ENCODE measurements around the gene TGFBR3L. TPM values are rescaled to one million over a fixed set of nuclear protein-coding genes. Genes with fewer than 3 reads are reported as not detected.
A peak's percentile ranks its signal among the peaks of the same experiment; 100 is the strongest.
"Not testable (repeated sequence)": the region's sequence is repeated elsewhere in the genome, so short reads cannot be mapped to it uniquely, and the experiment has no call there.

The TGFBR3L gene
- total RNA-seq, 1 donor from 2014 or later: not detected

GRCh38 chr19:7877249-7877836 is 37.3 kb upstream of the TGFBR3L start:
- ATAC-seq (no peak), DNase-seq (ENCODE audit: low spot score) (no peak)
- intact Hi-C loops (cut with DNase I): no loop called here

GRCh38 chr19:7879111-7879807 is 35.4 kb upstream of the TGFBR3L start:
- DNase-seq (ENCODE audit: low spot score) (no peak), ATAC-seq (no peak)
- intact Hi-C loops (cut with DNase I): no loop called here

GRCh38 chr19:7879836-7880235 is 34.8 kb upstream of the TGFBR3L start:
- intact Hi-C loops (cut with DNase I): no loop called here
- ATAC-seq (no peak), DNase-seq (ENCODE audit: low spot score) (no peak)

DNA sequence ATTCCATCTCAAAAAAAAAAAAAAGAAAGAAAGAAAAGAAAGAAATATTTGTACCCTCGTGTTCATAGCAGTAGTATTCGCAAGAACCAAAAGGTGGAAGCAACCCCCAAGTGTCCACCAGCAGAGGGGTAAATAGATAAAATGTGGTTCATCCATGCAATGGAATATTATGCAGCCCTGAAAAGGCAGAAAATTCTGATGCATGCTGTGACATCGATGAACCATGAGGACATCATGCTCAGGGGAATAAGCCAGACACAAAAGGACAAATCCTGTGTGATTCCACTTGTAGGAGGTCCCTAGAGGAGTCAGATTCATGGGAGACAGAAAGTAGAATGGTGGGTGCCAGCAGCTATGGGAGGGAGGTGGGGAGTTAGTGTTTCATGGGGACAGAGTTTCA is 32.7 kb upstream of the TGFBR3L start:
- no peak for ATAC-seq
- DNase-seq (ENCODE audit: low spot score): no peak
- intact Hi-C loops (cut with DNase I): no loop called here

DNA sequence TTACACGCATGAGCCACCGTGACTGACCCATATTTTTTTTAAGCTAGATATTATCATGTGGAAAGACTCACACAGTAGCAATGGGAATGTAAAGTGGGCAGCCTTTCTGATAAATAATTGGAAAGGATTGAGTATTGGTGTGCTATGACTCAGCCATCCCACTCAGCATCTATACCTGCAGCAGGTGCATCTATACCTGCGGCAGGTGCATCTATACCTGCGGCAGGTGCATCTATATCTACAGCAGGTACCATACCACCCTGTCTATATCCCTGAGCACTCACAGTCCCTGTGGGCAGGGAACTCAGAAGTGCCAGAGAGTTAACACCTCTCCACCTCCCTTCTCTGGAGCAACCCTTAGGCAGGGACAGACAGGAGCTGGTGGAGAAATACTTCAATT is 31.5 kb upstream of the TGFBR3L start:
- ATAC-seq: no peak
- intact Hi-C loops (cut with DNase I): no loop called here
- DNase-seq (ENCODE audit: low spot score): no peak

GRCh38 chr19:7883796-7884570 is 30.6 kb upstream of the TGFBR3L start:
- DNase-seq (ENCODE audit: low spot score) (no peak), ATAC-seq (no peak)
- intact Hi-C loops (cut with DNase I): no loop called here

DNA sequence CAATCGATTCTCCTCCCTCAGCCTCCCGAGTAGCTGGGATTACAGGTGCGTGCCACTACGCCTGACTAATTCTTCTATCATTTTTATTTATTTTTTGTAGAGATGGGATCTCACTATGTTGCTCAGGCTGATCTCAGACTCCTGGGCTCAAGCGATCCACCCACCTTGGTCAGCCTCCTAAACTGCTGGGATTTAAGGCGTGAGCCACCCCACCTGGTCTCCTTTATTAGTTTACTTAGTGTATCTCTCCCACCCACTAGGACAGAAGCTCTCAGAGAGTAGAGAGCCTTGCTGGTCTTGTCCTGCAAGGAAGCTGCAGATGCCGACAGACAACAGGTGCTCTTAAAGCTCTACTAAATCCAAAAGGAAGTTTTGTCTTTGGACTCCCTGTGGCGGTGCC is 28.8 kb upstream of the TGFBR3L start:
- DNase-seq (ENCODE audit: low spot score): no peak
- intact Hi-C loops (cut with DNase I): no loop called here
- ATAC-seq: no peak

GRCh38 chr19:7887408-7888144 is 27.1 kb upstream of the TGFBR3L start:
- no peak for ATAC-seq
- no peak for DNase-seq (ENCODE audit: low spot score)
- intact Hi-C loops (cut with DNase I): no loop called here

GRCh38 chr19:7888145-7888825 is 26.3 kb upstream of the TGFBR3L start, which contains the start of gene LRRC8E:
LRRC8E (plus strand) TSS chr19:7888510; CDS start chr19:7895604, 7,094 bp downstream.
- peak; percentile 57 for ATAC-seq
- intact Hi-C loops (cut with DNase I): no loop called here
- DNase-seq (ENCODE audit: low spot score): no peak

DNA sequence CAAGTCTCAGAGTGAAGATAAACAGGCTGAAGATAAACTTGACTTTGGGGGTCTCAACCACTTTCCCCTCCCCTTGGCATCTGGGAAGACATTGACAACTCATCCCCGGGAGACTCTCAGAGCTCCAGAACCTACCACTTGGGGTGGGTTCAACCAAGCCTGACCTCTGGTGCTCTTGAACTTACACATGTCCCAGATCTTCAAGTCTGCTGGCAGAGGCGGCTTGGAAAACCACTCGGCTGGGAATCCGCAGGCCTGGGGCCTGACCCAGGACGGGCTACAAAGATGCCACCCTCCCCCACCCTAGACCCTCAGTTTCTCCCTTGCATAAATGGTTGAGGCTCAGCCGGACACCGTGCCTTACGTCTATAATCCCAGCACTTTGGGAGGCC is 25.8 kb upstream of the TGFBR3L start:
- intact Hi-C loops (cut with DNase I): no loop called here
- DNase-seq (ENCODE audit: low spot score) (no peak), ATAC-seq (no peak)

- intact Hi-C loops (cut with DNase I); DNase-seq (ENCODE audit: low spot score); ATAC-seq: not testable (repeated sequence)
Observed at GRCh38 chr19:7893362-7894101, 21.1 kb upstream of the TGFBR3L start.

DNA sequence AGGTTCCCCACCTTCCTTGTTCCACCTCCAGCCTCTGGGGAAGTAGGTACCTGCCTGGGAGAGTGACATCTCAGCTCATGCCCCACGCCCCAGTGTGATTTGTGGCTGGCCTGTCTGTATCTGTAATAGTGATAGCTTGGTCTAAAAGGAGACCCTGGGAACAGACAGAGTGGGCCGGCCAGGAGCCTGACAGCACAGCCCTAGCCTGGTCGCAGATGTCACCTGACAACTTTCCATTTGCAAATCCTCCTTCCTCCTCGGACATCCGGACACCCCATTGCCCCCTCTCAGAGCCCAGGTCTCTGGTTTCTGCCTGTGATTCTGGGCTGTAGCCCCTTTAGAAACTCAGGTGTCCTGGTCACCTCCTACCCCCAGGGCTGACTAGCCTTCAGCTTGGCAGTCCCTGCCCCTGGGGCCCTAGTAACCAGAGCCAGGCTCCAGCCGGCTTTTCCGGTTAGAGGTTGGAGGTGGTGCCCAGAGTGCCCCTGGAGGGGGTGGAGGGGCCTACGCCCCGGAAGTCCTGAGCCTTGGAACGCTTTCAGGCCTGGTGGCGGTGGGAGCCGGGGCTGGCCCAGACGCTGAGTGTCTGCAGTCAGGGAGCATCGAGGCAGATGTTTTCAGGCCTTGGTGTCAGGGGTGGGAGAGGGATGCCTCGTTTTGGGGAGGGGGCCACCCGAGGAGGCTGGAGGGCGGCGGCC is 19.9 kb upstream of the TGFBR3L start:
- DNase-seq (ENCODE audit: low spot score) (no peak), ATAC-seq (no peak)
- intact Hi-C loops (cut with DNase I): no loop called here

DNA sequence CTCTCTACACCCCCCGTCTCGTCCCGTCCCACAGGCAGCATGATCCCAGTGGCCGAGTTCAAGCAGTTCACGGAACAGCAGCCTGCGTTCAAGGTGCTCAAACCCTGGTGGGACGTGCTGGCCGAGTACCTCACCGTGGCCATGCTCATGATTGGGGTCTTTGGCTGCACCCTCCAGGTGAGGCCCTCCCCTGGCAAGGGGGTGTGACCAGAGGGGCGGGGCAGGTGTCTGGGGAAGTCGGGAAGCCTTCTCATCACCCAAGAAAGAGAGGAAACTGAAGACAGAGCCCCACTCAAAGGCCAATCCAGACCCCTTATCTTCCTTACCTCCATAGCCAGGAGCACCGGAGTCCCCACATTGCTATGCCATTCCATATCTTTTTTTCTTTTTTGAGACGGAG is 19.1 kb upstream of the TGFBR3L start:
- intact Hi-C loops (cut with DNase I): no loop called here
- no peak for ATAC-seq
- DNase-seq (ENCODE audit: low spot score): no peak

DNA sequence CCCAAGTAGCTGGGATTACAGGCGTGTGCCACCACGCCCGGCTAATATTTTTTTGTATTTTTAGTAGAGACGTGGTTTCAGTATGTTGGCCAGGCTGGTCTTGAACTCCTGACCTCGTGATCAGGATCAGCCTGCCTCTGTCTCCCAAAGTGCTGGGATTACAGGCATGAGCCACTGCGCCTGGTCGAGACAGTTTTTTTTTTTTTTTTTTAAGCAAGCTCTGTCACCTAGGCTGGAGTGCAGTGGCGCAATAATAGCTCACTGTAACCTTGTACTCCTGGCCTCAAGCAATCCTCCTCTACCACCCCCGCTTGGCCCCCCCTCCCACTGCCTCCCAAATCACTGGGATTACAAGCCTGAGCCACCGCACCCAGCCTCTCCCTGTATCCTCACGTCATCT is 17.3 kb upstream of the TGFBR3L start:
- DNase-seq (ENCODE audit: low spot score) (no peak), ATAC-seq (no peak)
- intact Hi-C loops (cut with DNase I): no loop called here

DNA sequence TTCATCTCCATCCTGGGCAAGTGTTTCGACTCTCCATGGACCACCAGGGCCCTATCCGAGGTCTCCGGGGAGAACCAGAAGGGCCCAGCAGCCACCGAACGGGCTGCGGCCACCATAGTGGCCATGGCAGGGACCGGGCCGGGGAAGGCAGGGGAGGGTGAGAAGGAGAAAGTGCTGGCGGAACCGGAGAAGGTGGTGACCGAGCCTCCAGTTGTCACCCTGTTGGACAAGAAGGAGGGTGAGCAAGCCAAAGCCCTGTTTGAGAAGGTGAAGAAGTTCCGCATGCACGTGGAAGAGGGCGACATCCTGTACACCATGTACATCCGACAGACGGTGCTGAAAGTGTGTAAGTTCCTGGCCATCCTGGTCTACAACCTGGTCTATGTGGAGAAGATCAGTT is 15.7 kb upstream of the TGFBR3L start:
- no peak for ATAC-seq
- DNase-seq (ENCODE audit: low spot score): no peak
- intact Hi-C loops (cut with DNase I): no loop called here

- no peak for ATAC-seq
- intact Hi-C loops (cut with DNase I): no loop called here
- no peak for DNase-seq (ENCODE audit: low spot score)
Observed at GRCh38 chr19:7899751-7900378, 14.8 kb upstream of the TGFBR3L start.

- ATAC-seq: no peak
- intact Hi-C loops (cut with DNase I): no loop called here
Observed at GRCh38 chr19:7900401-7900870, 14.2 kb upstream of the TGFBR3L start.

More at GRCh38 chr19:7900401-7900870, 14.2 kb upstream of the TGFBR3L start:
- DNase-seq (ENCODE audit: low spot score): no peak

Data from sciatic nerve (tissue), 2 donors.